Measurements from ENCODE around the gene CHTOP.

GRCh38 chr1:153639280-153639679 lies 5.4 kb downstream of the CHTOP start:
- TF ChIP-seq CTCF (IDR thresholded peaks at IDR 0.05; ENCODE audit: low read length) (no peak), EZH2 (IDR thresholded peaks at IDR 0.05; ENCODE audit: borderline replicate concordance, low read length) (no peak)
